Vagina (tissue), 2 donors: ENCODE measurements around the gene TBC1D16. TPM values are rescaled to one million over a fixed set of nuclear protein-coding genes. Genes with fewer than 3 reads are reported as not detected.
"Not testable (repeated sequence)": the region's sequence is repeated elsewhere in the genome, so short reads cannot be mapped to it uniquely, and the experiment has no call there.

ENCODE experiments used
- DNase-seq, 2 donors: peaks; one replicate each; pipeline ENCODE4 v3.0.0-alpha.2; 2017; ENCODE audit errors: extremely low spot score in 2 of 2
- H3K27ac ChIP-seq: fragments of 200-600 bp; sonication (generic); one replicate; pipeline ENCODE4 v1.5.1; 2019
- H3K27me3 ChIP-seq: fragments of 200-600 bp; sonication (generic); one replicate; pipeline ENCODE4 v1.5.1; 2019
- H3K36me3 ChIP-seq, 2 donors: fragments of 200-600 bp; sonication (generic); one replicate each; pipeline ENCODE4 v1.5.1; 2017 to 2019
- H3K4me1 ChIP-seq: fragments of 200-600 bp; sonication (generic); one replicate; pipeline ENCODE4 v1.5.1; 2019
- H3K4me3 ChIP-seq, 2 donors: fragments of 200-600 bp; sonication (generic); 1 replicate in 1 of 2; 2 replicates in 1 of 2; pipeline ENCODE4 v1.5.1; 2016 to 2019
- H3K9me3 ChIP-seq: fragments of 200-600 bp; sonication (generic); one replicate; pipeline ENCODE4 v1.5.1; 2019
- POLR2A ChIP-seq, 2 donors: fragments of 450-650 bp; IDR thresholded peaks; one replicate each; pipeline ENCODE4 v1.6.1; 2017; ENCODE audit warnings: antibody characterized with exemption in 2 of 2, mild to moderate bottlenecking in 2 of 2, moderate library complexity in 2 of 2
- POLR2AphosphoS5 ChIP-seq, 2 donors: sonication (generic); formaldehyde crosslinking; IDR thresholded peaks; one replicate each; pipeline ENCODE4 v1.9.0; 2017; ENCODE audit warnings: antibody characterized with exemption in 2 of 2, mild to moderate bottlenecking in 2 of 2, low read depth in 1 of 2; ENCODE audit not compliant: insufficient read depth in 1 of 2
- intact Hi-C: fragments of 100-400 bp; cut with DNase I; formaldehyde crosslinking; loops from one replicate; pipeline ENCODE4 v1.15.1; 2023
- total RNA-seq: library from RNA; depleted of rRNA; stranded (reverse); fragments of >200 nt; gene quantifications from one replicate; pipeline ENCODE4 v1.2.3, GENCODE V29; 2016
- TF ChIP-seq, protein P1 (sequence below), 3 experiments: fragments of 450-650 bp in 2 of 3; fragments of 200-600 bp in 1 of 3; sonication (generic) in 1 of 3; IDR thresholded peaks; one replicate each; pipeline ENCODE4 v1.5.1; 2017 to 2019; ENCODE audit warnings: antibody characterized with exemption in 3 of 3, mild to moderate bottlenecking in 2 of 3, moderate library complexity in 2 of 3

TBC1D16 gene
- total RNA-seq, 1 donor from 2014 or later = 18.2 TPM

DNA sequence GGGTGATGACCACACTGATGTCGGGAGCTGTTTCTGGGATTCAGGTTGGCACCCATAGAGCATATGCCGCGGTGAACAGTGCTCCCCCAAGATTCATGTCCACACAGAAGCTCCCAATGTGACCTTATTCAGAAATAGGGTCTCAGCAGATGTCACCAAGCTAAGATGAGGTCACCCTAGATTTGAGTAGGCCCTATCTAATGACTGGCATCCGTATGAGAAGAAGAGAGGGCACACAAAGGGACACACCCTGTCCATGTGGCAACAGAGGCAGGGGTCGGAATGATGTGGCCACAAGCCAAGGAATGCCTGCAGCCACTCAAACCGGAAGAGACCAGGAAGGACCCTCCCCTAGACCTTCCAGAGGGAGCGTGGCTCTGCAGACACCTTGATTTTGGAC lies 35.5 kb downstream of the TBC1D16 start:
- no peak for TF ChIP-seq POLR2A (IDR thresholded peaks at IDR 0.05)
- no peak for DNase-seq
- intact Hi-C loops = loop anchor here (10.0 kb wide), 1 partner anchor 85 kb away; no protein-coding TSS in a partner anchor
- H3K9me3 ChIP-seq = no peaks in the 10 kb centered on the region
- no peaks in the 10 kb centered on the region for H3K36me3 ChIP-seq
- H3K4me1 ChIP-seq = no peaks in the 10 kb centered on the region
- H3K27me3 ChIP-seq = no peaks in the 10 kb centered on the region
- H3K4me3 ChIP-seq = no peak overlapping the region
- H3K27ac ChIP-seq = no peak overlapping the region

DNA sequence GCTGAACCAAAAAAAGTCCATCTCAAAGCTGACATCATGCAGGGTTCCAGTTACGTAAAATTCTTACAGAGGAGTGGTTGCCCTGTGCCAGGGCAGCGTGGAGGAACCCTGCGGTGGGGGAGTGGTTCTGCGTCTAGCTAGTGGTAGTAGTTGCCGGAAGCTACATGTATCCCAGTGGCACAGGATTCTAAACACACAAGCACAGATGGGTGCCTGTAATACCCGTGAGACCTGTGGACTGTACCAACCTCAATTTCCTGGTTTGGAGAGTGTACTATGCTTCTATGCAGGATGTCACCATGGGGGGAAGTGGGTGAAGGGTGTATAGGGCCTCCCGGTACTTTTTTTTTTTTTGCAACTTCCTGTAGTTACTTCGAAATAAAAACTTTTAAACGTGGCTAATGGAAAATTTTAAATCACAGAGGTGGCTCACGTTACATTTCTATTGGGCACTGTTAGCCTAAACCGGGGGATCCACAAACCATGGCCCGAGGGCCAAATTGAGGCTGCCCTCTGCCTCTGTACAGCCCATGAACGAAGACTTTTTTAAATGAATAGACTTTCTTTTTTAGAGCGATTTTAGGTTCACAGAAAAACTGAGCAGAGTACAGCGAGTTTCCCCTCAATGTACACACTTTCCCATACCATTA lies 38.5 kb downstream of the TBC1D16 start:
- no peaks in the 10 kb centered on the region for H3K36me3 ChIP-seq
- H3K4me3 ChIP-seq = no peak overlapping the region
- TF ChIP-seq POLR2AphosphoS5 (IDR thresholded peaks at IDR 0.05; ENCODE audit: insufficient read depth in 1 of 2, low read depth in 1 of 2) (no peak), POLR2A (IDR thresholded peaks at IDR 0.05) (no peak)
- TF ChIP-seq, protein P1, sequence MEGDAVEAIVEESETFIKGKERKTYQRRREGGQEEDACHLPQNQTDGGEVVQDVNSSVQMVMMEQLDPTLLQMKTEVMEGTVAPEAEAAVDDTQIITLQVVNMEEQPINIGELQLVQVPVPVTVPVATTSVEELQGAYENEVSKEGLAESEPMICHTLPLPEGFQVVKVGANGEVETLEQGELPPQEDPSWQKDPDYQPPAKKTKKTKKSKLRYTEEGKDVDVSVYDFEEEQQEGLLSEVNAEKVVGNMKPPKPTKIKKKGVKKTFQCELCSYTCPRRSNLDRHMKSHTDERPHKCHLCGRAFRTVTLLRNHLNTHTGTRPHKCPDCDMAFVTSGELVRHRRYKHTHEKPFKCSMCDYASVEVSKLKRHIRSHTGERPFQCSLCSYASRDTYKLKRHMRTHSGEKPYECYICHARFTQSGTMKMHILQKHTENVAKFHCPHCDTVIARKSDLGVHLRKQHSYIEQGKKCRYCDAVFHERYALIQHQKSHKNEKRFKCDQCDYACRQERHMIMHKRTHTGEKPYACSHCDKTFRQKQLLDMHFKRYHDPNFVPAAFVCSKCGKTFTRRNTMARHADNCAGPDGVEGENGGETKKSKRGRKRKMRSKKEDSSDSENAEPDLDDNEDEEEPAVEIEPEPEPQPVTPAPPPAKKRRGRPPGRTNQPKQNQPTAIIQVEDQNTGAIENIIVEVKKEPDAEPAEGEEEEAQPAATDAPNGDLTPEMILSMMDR (IDR thresholded peaks at IDR 0.05) = no peak
- no peak overlapping the region for H3K27ac ChIP-seq
- intact Hi-C loops = loop anchor here (10.0 kb wide), 3 partner anchors 152 to 252 kb away; partner anchors contain the start of gene CBX8
- H3K9me3 ChIP-seq = no peaks in the 10 kb centered on the region
- no peak for DNase-seq
- peaks cover 23% of the 10 kb centered on the region for H3K4me1 ChIP-seq
- H3K27me3 ChIP-seq = no peaks in the 10 kb centered on the region

DNA sequence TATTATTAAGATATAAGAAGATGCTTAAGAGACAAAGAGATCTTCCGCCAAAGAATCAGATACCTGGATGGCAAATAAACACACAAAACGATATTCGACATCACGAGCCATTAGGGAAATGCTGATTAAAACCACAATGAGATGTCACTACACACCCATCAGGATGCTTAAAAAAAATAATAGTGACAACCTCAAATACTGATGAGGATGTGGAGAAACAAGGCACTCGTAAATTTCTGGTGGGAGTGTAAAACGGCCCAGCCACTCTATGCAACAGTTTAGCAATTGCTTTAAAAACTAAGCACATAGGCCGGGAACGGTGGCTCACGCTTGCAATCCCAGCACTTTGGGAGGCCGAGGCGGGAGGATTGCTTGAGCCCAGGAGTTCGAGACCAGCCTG lies 39.4 kb downstream of the TBC1D16 start:
- Histone ChIP-seq H3K36me3 (no peaks in the 10 kb centered on the region), H3K4me1 (peaks cover 31% of the 10 kb centered on the region), H3K27ac (no peak overlapping the region), H3K27me3 (no peaks in the 10 kb centered on the region), H3K4me3 (no peak overlapping the region), H3K9me3 (no peaks in the 10 kb centered on the region)
- DNase-seq = no peak
- no peak for TF ChIP-seq POLR2AphosphoS5 (IDR thresholded peaks at IDR 0.05; ENCODE audit: insufficient read depth in 1 of 2, low read depth in 1 of 2)
- no peak for TF ChIP-seq POLR2A (IDR thresholded peaks at IDR 0.05)
- TF ChIP-seq, protein P1 (IDR thresholded peaks at IDR 0.05) = no peak
- intact Hi-C loops = loop anchor here (10.0 kb wide), 3 partner anchors 151 to 251 kb away; partner anchors contain the start of gene CBX8

DNA sequence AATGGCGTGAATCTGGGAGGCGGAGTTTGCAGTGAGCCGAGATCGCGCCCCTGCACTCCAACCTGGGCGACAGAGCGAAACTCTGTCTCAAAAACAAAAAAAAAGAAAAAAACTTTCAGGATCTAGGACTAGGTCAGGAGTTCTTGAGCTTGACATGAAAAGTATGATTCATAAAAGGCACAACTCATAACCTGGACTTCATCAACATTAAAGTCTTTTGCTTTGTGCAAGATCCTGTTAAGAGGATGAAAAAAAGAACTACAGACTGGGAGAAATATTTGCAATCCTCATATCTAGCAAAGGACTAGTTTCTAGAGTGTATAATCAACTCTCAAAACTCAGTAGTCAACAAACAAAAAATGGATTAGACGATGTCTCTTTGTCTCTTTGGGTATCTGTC lies 40.0 kb downstream of the TBC1D16 start:
- no peaks in the 10 kb centered on the region for H3K27me3 ChIP-seq
- TF ChIP-seq, protein P1 (IDR thresholded peaks at IDR 0.05) = no peak
- no peaks in the 10 kb centered on the region for H3K9me3 ChIP-seq
- intact Hi-C loops = loop anchor here (10.0 kb wide), 3 partner anchors 151 to 251 kb away; partner anchors contain the start of gene CBX8
- no peak overlapping the region for H3K4me3 ChIP-seq
- no peaks in the 10 kb centered on the region for H3K36me3 ChIP-seq
- no peak overlapping the region for H3K27ac ChIP-seq
- peaks cover 35% of the 10 kb centered on the region for H3K4me1 ChIP-seq
- DNase-seq = no peak

DNA sequence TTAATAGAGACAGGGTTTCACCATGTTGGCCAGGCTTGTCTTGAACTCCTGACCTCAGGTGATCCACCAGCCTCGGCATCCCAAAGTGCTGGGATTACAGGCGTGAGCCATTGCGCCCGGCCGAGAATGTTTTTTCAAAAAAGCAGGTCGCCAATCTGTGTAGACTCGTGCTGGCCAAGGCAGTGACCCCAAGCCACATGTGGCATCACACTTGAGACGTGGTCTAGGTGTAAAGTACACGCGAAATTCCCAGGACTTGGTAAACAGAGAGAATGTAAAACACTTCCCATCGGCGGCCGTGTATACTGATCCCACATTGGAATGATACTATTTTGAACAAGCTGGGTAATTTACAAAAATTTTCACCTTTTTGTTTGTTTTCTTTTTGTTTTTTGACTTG lies 41.1 kb downstream of the TBC1D16 start:
- intact Hi-C loops = loop anchor here (10.0 kb wide), 3 partner anchors 150 to 250 kb away; partner anchors contain the start of gene CBX8
- H3K4me3 ChIP-seq = no peak overlapping the region
- TF ChIP-seq POLR2A (IDR thresholded peaks at IDR 0.05) (no peak), POLR2AphosphoS5 (IDR thresholded peaks at IDR 0.05; ENCODE audit: insufficient read depth in 1 of 2, low read depth in 1 of 2) (no peak)
- TF ChIP-seq, protein P1 (IDR thresholded peaks at IDR 0.05) = no peak
- no peaks in the 10 kb centered on the region for H3K9me3 ChIP-seq
- no peaks in the 10 kb centered on the region for H3K36me3 ChIP-seq
- peaks cover 35% of the 10 kb centered on the region for H3K4me1 ChIP-seq
- no peaks in the 10 kb centered on the region for H3K27me3 ChIP-seq
- peak overlapping the region; percentile 79 for H3K27ac ChIP-seq
- no peak for DNase-seq

DNA sequence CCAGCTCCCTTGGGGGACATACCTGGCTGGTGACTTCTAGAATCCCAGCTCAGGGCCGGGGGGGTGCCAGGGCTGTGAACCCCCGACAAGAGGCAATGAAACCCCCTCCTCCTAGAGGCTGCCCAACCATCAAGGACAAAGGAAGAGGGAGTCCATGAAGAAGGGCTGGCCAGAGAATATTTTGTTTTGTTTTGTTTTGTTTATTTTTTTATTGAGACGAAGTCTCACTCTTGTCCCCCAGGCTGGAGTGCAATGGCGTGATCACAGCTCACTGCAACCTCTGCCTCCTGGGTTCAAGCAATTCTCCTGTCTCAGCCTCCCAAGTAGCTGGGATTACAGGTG lies 41.5 kb downstream of the TBC1D16 start:
- not testable (repeated sequence) for H3K27me3 ChIP-seq, H3K9me3 ChIP-seq, H3K4me3 ChIP-seq, H3K36me3 ChIP-seq, DNase-seq
- peak overlapping the region; percentile 79 for H3K27ac ChIP-seq
- intact Hi-C loops = loop anchor here (10.0 kb wide), 3 partner anchors 149 to 249 kb away; partner anchors contain the start of gene CBX8
- peaks cover 35% of the 10 kb centered on the region for H3K4me1 ChIP-seq
